IPS DF 4.7 (cell line): ENCODE data around the gene GARNL3.

ENCODE experiments used
- DNase-seq: peaks from one replicate; pipeline ENCODE4 v3.0.0-alpha.2; 2013; ENCODE audit warnings: low spot score; ENCODE audit errors: extremely low read depth

The GARNL3 gene, protein sequence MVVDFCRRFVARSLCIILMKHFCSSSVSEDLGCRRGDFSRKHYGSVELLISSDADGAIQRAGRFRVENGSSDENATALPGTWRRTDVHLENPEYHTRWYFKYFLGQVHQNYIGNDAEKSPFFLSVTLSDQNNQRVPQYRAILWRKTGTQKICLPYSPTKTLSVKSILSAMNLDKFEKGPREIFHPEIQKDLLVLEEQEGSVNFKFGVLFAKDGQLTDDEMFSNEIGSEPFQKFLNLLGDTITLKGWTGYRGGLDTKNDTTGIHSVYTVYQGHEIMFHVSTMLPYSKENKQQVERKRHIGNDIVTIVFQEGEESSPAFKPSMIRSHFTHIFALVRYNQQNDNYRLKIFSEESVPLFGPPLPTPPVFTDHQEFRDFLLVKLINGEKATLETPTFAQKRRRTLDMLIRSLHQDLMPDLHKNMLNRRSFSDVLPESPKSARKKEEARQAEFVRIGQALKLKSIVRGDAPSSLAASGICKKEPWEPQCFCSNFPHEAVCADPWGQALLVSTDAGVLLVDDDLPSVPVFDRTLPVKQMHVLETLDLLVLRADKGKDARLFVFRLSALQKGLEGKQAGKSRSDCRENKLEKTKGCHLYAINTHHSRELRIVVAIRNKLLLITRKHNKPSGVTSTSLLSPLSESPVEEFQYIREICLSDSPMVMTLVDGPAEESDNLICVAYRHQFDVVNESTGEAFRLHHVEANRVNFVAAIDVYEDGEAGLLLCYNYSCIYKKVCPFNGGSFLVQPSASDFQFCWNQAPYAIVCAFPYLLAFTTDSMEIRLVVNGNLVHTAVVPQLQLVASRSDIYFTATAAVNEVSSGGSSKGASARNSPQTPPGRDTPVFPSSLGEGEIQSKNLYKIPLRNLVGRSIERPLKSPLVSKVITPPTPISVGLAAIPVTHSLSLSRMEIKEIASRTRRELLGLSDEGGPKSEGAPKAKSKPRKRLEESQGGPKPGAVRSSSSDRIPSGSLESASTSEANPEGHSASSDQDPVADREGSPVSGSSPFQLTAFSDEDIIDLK

DNA sequence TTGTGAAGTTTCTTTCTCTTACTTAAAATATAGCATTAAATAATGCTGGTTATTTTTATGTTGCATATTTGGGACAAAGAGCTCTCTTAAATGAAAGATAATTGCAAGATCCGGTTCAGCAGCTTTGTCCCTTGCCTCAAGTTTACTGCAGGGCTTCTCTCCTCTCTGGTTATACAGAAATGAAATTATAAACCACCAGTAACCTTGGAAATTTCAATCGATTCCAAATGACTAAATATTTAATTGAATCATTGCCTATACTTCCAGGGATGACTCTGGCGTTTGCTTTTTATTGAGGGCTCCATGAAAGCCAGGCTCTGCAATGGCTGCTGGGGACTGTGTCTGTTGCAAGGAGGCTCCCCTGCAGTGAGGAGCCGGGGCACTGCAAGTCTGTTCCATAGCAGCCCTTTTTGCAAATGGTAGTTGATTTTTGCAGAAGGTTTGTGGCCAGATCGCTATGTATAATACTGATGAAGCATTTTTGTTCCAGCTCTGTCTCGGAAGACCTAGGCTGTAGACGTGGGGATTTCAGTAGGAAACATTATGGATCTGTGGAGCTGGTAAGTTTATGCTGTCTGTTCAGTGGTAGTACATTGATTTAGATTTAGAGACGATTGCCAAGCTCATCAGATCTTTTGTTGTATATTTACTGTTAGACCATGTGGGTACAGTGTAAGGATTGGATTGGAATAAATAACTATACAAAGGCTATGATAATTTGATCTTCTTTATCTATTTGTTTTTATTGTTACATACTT is at the start of gene GARNL3:
Gene GARNL3, plus strand, starts transcription at position 313 of the 758 bp plus-strand sequence. Its CDS starts 104 bp downstream, at position 417.
- no peak for DNase-seq

DNA sequence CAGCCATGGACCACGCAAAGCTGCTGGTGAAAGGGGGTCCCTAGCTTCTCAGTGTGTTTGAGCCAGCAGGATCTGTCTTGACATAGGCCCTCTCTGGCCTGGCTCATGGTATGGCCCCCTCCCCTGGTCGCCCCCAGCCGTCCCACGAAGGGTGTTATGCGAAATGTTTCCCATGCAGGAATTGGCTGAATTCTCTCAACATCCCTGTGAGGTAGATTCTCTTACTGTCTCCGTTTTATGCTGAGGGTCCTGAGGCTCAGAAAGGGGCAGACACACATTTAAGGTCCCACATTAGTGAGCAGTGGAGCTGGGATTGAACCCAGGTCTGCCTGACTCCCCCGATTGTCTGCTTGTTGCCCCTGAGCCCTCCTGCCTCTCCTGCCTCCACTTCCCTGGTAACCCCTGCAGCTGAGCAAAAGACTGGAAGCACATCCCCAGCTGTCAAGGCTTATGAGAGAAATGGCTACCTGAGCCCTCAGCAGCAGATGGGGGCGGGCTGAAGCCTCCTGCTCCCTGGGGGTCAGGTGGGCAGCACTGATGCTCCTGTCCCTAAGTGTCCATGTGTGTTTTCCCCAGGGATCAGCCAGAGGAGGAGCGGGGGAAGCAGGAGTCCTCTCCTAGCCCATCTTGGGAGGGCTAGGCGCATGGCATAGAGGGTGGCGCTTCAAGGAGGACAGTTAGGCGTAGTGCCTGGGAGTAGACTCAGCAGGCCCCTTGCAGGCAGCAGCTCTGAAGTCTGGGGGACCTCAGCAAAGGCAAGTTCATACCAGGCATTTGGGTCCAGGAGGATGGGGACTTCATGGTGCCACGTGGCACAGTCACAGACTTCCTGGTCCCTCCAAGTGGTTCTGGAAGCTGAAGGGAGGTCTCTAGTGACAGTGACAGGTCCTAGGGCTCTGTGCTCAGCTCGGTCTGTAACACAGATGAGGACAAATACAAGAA is 49.0 kb upstream of the GARNL3 start:
- DNase-seq = no peak

DNA sequence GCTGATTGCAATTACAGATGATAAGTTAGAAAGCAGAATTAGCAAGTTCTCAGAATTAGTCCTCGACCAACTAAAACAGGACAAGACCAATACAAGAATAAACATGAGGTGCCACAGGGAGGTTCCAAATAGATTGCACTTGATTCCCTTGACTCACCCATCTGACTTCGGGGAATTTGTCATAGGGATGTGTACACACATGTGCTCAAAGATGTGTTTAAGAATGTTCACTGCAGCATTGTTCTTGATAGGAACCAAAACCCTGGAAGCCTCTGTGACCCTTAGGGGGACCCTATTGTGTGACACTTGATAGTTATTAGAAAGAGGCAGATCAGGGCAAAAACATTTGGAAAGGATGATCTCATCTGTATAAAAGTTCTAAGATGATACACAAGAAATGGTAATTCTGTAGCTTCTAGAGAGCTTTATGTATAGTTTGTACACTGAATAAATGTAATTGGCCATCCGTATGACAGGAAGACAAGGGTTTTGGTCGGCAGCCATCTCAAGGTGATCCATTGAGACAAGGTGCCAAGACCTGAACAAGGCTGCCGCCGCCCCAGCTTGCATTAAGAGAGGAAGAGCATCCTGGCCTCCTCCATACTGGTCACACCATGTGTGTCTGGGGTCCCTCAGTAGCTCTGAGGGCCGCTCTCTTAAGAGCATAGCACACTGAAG is 48.2 kb upstream of the GARNL3 start:
- DNase-seq = no peak

DNA sequence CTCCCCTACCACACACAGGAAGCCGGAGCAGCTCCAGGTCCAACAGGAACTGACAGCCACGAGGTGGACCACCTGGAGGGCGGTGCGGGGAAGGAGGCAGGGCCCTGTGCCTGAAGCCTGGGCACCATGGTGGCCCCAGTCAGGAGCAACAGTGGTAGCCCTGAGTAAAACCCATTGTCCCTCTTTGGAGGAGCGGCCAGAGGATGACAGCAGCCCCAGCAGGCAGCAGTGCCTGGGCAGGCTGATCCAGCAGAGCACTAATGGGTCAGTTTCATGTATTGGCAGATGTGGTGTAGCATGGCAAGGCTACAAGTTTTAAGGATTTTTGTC is 47.7 kb upstream of the GARNL3 start:
- DNase-seq = no peak

DNA sequence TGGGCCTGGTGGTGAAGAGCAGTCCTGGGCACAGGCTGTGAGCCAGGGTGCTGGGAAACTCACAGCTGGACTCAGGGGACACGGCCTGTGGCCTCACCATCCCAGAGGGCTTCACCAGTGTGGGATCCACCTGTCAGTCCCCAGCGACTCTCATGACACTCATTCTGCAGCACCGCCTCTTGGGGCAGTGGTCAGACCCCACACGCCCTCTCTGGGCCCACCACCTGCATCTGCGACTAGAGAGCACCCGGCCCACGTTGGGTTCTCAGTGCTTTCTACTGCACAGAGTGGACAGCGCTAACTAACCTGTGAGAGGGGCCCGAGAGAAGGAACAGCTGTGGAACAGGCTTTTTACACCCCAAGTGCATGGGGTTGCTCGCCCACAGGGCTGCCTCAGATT is 45.8 kb upstream of the GARNL3 start:
- DNase-seq = no peak

DNA sequence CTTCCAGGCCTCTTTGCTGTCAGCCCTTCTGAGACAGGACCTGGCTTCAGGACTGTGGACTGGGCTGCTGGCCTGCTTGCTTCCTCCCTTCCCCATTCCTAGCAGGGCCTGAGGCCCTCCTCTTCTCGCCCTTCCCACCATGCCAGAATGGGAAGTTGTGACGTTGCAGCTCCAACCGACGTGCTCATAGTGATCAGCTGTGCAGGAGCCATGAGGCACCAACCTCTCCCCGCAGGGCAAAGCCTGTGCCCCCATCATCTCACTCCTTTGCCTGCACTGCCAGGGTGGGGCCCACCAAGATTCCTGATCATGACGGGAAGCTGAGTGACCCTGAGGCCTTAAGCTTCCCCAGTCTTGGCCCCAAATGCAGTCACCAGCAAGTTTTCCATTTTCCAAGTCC is 45.1 kb upstream of the GARNL3 start:
- no peak for DNase-seq

DNA sequence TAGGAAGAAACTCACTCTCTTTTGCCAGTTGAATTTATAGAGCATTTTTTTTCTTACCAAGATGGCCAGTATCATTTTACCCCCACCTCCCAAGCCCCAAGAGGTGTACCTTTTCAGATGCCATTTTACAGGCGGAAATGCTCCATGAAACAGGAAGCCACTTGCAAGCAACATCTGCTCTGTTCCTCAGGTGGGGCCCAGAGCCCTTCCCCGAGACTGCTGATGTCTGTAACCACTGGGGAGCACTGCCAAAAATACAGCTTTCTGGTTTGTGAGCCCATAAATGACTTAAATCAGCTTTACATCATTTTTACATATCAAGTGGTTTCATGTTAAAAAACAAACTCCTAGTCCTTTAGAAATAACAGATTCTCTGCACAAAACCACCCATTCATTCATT is 42.9 kb upstream of the GARNL3 start:
- DNase-seq = no peak

DNA sequence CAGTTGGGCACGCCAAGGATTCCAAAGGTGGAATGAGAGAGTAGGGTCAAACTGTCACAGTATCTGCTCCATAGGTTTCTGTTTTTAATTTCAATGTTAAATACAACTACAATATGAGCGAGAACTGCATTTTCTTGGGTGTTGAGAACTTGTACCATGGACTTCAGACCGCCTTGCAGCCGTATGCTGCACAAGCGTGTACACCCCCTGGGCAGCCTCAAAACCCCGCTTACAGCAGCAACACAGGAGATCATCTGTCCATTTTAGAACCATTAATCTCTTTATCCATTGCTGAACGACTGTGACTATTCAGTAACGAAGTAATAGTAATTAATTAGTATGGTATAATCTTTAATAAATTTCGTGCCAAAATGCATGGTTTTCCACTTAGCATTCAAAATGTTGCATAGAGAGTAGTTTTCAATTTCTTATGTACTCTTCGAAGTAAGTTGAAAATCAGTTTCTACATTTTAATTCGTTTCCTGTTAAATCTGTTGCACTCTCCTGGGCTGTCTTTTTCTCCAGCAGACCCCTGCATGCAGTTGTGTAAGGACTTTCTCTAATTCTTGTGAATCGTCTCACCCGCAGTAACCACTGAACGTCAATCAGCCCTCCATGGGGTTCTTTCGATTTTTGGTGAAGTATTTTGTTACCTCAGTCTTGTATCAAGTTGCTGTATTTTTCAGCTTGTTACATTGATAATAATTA is 42.0 kb upstream of the GARNL3 start:
- no peak for DNase-seq

DNA sequence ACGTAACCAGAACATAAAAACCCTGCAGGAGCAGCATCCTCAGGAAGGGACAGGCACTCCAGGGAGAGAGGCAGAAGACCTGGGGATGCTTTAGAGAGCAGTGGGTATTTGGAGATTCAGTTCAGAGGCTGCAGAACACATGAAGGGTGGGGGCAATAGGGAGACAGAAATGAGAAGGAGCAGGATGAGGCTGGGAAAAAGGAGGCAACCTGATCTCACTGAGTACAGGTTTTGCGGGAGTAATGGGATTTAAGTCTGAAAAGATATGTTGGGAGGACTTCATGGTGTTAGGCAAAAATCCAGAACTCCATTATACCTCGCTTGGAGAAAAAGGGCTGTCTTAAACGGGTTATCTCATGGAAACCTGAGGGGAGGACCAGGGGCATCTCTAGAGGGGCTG is 41.3 kb upstream of the GARNL3 start:
- no peak for DNase-seq

DNA sequence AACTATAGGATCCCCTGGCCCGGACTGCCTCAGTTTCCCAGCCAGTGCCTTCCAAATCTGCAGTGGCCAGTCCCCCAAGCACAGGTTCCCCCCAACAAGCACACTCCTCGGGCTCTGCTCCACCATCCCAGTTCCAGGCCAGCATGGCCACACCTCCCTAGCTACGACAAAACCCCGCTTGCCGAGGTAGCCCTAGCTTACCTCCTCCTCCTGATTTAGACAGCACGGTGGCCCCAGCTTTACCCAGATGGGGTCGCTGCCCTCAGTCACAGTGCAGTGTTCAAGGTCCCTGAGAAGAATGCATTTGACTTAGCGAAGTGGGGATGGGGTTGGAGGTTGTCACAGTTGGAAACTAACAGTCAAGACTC is 40.8 kb upstream of the GARNL3 start:
- DNase-seq = no peak

DNA sequence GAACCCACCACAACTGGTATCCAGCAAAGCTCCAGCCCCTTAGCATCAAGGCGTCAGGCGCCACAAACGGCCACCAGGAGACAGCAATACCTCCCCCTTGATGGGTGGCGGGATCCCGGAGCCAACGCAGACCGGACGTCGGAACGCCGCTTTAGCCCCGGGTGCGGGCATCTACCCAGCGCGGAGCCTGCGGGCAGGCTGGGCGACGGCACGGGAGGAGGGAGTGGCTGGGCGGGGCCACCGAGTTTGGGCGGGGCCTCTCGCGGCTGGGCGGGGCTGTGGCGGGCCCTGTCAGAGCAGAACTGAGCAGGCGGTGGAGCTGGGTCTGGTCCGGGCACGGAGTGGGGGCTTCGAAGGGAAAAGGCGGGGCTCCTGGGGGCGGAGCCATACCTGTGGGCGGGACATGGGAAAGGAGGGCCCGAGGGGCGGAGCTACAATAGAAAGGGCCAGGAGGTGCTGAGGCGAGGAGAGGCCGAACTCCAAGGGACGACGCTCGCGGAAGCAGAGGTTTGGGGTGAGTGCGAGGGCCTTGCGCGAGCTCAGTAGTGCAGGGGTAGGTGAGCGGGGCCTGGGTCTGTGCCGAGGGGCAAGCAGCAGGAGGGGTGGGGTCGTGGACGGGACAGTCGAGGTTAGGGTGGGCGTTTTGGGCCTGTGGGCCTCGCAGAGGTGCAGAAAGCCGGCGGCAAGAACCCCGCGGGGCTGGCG is 40.2 kb upstream of the GARNL3 start:
- DNase-seq = no peak

DNA sequence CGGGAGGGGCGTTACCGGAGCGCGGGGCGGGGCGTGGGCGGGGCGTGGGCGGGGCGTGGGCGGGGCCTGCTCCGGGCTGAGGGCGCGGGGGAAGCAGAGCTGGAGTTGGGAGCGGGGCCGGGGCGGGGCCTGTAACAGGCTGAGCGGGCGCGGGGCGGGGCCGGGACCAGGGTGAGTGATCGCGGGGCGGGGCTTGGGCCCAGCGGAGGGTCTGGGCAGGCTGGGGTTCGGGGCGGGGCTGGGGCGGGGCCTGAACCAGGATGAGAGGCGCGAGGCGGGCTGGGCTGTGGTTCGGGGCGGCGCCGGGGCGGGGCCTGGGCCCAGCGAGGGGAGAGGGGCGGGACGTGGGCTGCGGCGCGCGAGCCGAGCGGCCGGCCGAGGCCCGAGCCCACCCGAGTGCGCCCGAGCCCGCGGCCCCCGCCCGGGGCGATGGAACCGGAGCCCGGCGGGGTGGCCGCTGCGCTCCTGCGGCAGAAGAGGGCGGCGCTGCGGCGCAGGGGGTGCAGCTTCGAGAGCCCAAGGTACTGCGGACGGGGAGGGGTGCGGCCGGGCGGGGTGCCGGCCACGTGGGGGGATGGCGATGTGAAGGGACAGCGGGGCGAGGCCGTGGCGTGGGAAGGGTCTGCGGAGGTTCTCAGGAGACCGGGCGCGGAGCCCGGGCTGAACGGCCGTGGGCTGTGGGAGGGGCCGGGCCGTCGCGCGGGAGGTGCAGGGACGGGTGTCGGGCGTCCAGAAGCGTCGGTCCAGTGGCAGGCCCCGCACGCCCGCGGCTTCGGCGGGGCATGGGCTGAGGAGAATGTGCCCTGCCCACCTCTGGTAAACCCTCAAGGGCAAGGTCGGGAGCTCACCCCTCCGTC is 39.5 kb upstream of the GARNL3 start:
- no peak for DNase-seq

DNA sequence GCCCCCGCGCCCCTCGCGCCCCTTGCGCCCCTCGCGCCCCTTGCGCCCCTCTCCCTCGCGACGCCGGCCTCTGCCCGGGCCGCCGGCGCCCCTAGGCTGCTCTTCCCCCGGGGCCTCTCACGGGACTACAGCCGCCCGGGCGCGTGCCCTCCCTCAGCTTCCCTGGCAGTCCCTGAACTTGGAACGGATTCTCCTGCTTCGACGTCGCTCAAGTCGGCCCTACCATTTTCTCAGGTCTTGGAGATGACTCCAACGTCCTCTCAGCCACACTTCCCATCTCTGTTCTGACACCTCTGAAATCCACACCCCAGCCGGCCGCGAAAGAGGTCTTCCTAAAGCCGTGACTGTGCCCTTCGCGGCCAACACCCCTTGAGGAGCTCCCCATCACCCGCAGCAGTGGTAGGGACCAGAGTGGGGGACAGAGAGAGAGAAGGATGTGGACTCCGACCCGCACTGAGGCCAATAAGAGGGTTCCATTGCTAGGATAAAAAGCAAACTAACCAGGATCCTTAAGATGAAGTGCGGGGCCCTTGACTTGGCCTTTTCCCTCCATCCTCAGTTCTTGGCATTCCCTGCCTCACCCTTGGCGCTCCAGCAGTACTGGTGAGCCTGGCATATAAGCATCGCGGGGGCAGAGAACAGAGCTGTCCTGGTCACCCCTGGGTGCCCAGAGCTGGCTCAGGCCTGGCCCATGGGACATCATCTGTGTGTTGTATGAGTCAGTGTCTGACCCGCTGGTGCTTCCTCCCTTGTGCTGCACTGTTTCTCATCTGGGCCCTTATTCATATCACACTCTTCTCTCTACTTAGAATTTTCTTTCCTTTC is 38.6 kb upstream of the GARNL3 start:
- no peak for DNase-seq

DNA sequence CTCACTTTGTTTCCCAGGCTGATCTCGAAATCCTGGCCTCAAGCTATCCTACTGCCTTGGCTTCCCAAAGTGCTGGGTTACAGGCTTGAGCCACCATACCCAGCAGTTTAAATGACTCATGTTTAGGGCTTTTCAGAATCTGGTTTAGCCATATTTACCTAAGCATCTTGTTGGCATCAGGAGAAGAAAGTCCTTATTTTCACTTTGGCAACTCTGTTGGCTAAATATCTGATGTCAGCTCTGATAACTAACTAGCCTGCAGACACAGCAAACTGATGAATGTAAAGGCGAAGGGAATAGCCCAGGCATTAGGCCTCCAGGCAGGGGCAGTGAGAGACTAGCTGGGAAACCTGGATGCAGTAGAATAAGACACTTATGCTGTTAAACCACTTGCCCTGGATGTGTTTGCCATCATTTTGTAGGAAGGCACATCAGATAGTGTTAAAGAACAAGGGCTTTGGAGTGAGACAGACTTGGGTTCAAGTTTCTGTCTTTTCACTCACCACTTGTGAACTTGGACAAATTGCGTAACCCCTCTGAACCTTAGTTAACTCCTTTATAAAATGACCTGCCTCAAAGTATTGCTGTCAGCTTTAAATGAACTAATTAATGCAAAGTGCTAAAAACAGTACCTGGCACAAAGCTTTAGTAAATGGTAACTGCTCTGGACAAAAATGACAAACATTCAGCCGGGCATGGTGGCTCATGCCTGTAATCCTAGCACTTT is 34.7 kb upstream of the GARNL3 start:
- no peak for DNase-seq

DNA sequence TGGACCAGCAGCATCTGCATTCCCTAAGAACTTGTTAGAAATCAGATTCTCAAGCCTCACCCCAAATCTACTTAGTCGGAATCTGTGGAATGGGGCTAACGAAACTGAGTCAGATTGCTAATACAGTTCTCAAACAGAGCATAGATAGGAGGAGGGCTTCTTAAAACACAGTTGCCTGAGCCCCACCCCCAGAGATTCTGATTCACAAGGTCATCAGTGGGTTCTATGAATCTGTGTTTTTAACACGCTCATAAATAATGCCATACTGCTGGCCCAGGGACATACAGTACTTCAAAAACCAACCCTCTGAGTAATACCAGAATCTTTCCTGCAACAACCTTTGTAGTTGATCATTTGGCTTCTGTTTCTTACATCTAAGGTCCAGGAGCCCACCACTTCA is 32.9 kb upstream of the GARNL3 start:
- no peak for DNase-seq

DNA sequence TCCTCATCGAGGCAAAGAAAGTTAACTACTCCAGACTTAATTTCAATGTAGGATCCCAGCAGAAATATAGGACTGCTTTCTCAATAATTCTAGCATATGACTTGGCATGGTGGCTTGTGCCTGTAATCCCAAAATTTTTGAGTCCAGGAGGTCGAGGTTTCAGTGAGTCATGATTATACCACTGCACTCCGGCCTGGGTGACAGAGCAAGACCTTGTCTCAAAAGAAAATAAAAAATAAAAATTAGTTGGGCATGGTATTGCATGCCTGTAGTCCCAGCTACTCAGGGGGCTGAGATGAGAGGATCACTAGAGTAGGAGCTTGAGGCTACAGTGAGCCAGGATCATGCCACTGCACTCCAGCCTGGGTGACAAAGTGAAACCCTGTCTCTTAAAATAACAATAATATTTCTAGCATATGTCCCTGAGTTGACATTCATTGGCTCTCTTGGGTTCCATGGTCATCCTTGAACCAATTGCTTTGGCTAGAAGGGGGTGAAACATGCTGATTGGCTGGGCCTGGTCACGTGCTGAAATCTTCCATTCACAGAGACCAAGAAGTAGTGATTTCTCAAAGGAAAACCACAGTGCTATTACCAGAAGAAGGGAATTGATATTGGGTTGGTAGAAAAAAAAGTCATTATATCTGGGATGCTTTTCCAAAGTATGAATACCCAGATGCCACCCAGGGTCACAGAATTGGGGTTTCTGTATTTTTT is 31.6 kb upstream of the GARNL3 start:
- DNase-seq = no peak
